Liver (tissue), 9 donors: ENCODE measurements around the gene COL19A1. TPM values are rescaled to one million over a fixed set of nuclear protein-coding genes. Genes with fewer than 3 reads are reported as not detected.

Experiments
- DNase-seq: peaks from one replicate; pipeline ENCODE4 v3.0.0-alpha.2; 2017; ENCODE audit warnings: low spot score
- H3K27ac ChIP-seq, 2 donors: one replicate each; pipeline ENCODE4 v1.7.0; 2013; ENCODE audit warnings: inconsistent platforms in 2 of 2, low read length in 2 of 2, control low read depth in 1 of 2, low read depth in 1 of 2, mild to moderate bottlenecking in 1 of 2
- H3K27me3 ChIP-seq, 4 donors: one replicate each; pipeline versions ENCODE4 v1.6.1 to v1.7.0; 2013; ENCODE audit warnings: low read length in 3 of 4, inconsistent platforms in 1 of 4, mild to moderate bottlenecking in 1 of 4, moderate library complexity in 1 of 4; ENCODE audit not compliant: control insufficient read depth in 4 of 4, insufficient read depth in 4 of 4
- H3K36me3 ChIP-seq, 4 donors: one replicate each; pipeline versions ENCODE4 v1.6.1 to v1.7.0; 2013; ENCODE audit warnings: low read length in 3 of 4, mild to moderate bottlenecking in 3 of 4, low read depth in 1 of 4, moderate library complexity in 1 of 4; ENCODE audit not compliant: control insufficient read depth in 4 of 4, insufficient read depth in 3 of 4
- H3K4me1 ChIP-seq, 4 donors: one replicate each; pipeline versions ENCODE4 v1.6.1 to v1.7.0; 2013; ENCODE audit warnings: low read length in 3 of 4, mild to moderate bottlenecking in 3 of 4, moderate library complexity in 1 of 4; ENCODE audit not compliant: control insufficient read depth in 4 of 4, insufficient read depth in 4 of 4
- H3K4me3 ChIP-seq, 3 donors: one replicate each; pipeline versions ENCODE4 v1.6.1 to v1.7.0; 2013; ENCODE audit warnings: low read length in 3 of 3, control low read depth in 1 of 3, low read depth in 1 of 3, mild to moderate bottlenecking in 1 of 3
- H3K9ac ChIP-seq, 2 donors: one replicate each; pipeline ENCODE4 v1.7.0; 2013; ENCODE audit warnings: low read length in 2 of 2, mild to moderate bottlenecking in 2 of 2, moderate library complexity in 2 of 2, control low read depth in 1 of 2, low read depth in 1 of 2
- H3K9me3 ChIP-seq, 4 donors: one replicate each; pipeline versions ENCODE4 v1.6.1 to v1.7.0; 2013; ENCODE audit warnings: low read length in 3 of 4; ENCODE audit not compliant: control insufficient read depth in 4 of 4
- EGR1 ChIP-seq, 2 donors: IDR thresholded peaks; 2 replicates each; pipeline ENCODE4 v1.6.1; 2016 to 2018; ENCODE audit warnings: antibody characterized with exemption in 2 of 2, low read depth in 2 of 2
- HNF4A ChIP-seq, 2 donors: conservative IDR thresholded peaks; 2 replicates each; pipeline ENCODE4 v1.6.1; 2016; ENCODE audit warnings: antibody characterized with exemption in 2 of 2, mild to moderate bottlenecking in 2 of 2
- HNF4G ChIP-seq: IDR thresholded peaks from 2 replicates; pipeline ENCODE4 v1.6.1; 2016; ENCODE audit warnings: antibody characterized with exemption
- RAD21 ChIP-seq, 2 donors: IDR thresholded peaks; 2 replicates each; pipeline ENCODE4 v1.6.1; 2016; ENCODE audit warnings: antibody characterized with exemption in 2 of 2, mild to moderate bottlenecking in 2 of 2
- RXRA ChIP-seq, 2 donors: IDR thresholded peaks; 2 replicates each; pipeline ENCODE4 v1.6.1; 2017 to 2018; ENCODE audit warnings: antibody characterized with exemption in 2 of 2, mild to moderate bottlenecking in 1 of 2
- SP1 ChIP-seq: IDR thresholded peaks from 2 replicates; pipeline ENCODE4 v1.6.1; 2018; ENCODE audit warnings: antibody characterized with exemption, mild to moderate bottlenecking
- YY1 ChIP-seq: IDR thresholded peaks from 2 replicates; pipeline ENCODE4 v1.6.1; 2016; ENCODE audit warnings: antibody characterized with exemption, mild to moderate bottlenecking
- WGBS: extraction: QIAGEN DNeasy Blood & Tissue Kit; methylation state at CpG from one replicate; pipeline ENCODE4 v1.1.7; 2013; 5-methylcytosine and 5-hydroxymethylcytosine counted together
- polyA plus RNA-seq, 2 donors: library from polyadenylated mRNA; stranded (reverse) in 1 of 2; unstranded in 1 of 2; fragments of 200-250 nt in 1 of 2; fragments of >200 nt in 1 of 2; fragmentation: Nextera tagmentation in 1 of 2; extraction: Ambion mirVana in 1 of 2; gene quantifications; one replicate each; pipeline versions ENCODE4 v1.2.1 to v1.2.3, GENCODE V29; 2013 to 2015
- total RNA-seq, 2 donors: library from RNA; depleted of rRNA; stranded (reverse); fragments of >200 nt; gene quantifications; one replicate each; pipeline ENCODE4 v1.2.3, GENCODE V29; 2014
- TF ChIP-seq, protein P1 (sequence below): IDR thresholded peaks from 2 replicates; pipeline ENCODE4 v1.6.1; 2016; ENCODE audit warnings: antibody characterized with exemption
- TF ChIP-seq, protein P2 (sequence below): IDR thresholded peaks from 2 replicates; pipeline ENCODE4 v1.6.1; 2016; ENCODE audit warnings: antibody characterized with exemption
- donor health status: healthy.
- donor health status: healthy.
- donor health status: healthy.
- donor health status: healthy.
- donor health status: healthy.

Gene COL19A1
- total and polyA plus RNA-seq, 4 donors = 0.25 to 0.51 TPM; not detected in 2

DNA sequence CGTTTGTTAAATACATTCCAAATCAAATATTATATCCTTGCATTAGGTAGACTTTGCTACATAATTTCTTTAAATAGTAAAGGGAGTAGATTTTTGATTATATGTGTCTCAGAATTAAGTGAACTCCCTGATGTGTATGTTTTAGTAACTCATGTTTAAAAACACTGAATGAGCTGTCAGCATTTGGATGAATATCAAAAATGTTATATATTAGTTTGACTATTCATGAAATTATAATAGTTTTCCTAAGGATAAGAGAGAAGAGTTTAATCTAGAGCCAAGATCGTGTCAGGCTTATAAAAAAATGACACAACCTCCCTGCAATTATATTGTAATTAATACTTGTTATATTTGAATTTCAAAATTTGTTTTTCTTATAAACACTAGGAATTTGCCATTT, 195.2 kb downstream of the COL19A1 start:
- Histone ChIP-seq H3K4me3 (no peak overlapping the region), H3K27me3 (peaks cover 0 to 3% (median 0%) of the 10 kb centered on the region in 4 donors), H3K36me3 (no peaks in the 10 kb centered on the region), H3K4me1 (no peaks in the 10 kb centered on the region), H3K27ac (no peak overlapping the region), H3K9me3 (no peaks in the 10 kb centered on the region), H3K9ac (no peak overlapping the region)
- TF ChIP-seq RXRA (IDR thresholded peaks at IDR 0.05) (no peak), HNF4A (conservative IDR thresholded peaks at IDR 0.05) (no peak), SP1 (no peak), EGR1 (IDR thresholded peaks at IDR 0.05; ENCODE audit: low read depth in 2 of 2) (no peak)
- WGBS = 66% methylated on average over 2 of the region's 2 CpGs
- DNase-seq = no peak

DNA sequence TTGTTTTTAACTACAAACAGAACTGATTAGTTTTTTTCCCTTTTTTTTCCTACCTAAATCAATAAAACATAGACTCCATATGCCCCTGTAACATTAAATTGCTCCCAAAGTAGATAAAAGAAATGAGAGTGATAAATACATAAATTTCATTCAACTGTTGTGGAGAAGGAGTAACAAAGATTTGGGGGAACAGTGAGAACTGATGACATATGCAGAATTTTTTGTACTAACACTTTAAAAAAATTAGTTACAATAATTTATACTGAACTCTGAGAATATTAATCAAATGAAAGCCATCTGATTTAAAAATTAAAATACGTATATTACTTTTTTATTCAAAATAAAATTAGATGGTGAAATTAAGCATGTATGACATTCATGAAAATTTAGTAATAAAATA, 195.7 kb downstream of the COL19A1 start:
- Histone ChIP-seq H3K27ac (no peak overlapping the region), H3K4me3 (no peak overlapping the region), H3K9ac (no peak overlapping the region), H3K4me1 (no peaks in the 10 kb centered on the region), H3K9me3 (no peaks in the 10 kb centered on the region), H3K27me3 (peaks cover 0 to 3% (median 0%) of the 10 kb centered on the region in 4 donors), H3K36me3 (no peaks in the 10 kb centered on the region)
- no peak for DNase-seq
- WGBS = 70% methylated on average over 1 of the region's 1 CpG
- TF ChIP-seq, protein P1, sequence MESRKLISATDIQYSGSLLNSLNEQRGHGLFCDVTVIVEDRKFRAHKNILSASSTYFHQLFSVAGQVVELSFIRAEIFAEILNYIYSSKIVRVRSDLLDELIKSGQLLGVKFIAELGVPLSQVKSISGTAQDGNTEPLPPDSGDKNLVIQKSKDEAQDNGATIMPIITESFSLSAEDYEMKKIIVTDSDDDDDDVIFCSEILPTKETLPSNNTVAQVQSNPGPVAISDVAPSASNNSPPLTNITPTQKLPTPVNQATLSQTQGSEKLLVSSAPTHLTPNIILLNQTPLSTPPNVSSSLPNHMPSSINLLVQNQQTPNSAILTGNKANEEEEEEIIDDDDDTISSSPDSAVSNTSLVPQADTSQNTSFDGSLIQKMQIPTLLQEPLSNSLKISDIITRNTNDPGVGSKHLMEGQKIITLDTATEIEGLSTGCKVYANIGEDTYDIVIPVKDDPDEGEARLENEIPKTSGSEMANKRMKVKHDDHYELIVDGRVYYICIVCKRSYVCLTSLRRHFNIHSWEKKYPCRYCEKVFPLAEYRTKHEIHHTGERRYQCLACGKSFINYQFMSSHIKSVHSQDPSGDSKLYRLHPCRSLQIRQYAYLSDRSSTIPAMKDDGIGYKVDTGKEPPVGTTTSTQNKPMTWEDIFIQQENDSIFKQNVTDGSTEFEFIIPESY = no peak
- TF ChIP-seq HNF4G = no peak
- no peak for TF ChIP-seq RAD21 (IDR thresholded peaks at IDR 0.05)
- no peak for TF ChIP-seq EGR1 (IDR thresholded peaks at IDR 0.05; ENCODE audit: low read depth in 2 of 2)
- TF ChIP-seq YY1 = no peak
- no peak for TF ChIP-seq SP1

DNA sequence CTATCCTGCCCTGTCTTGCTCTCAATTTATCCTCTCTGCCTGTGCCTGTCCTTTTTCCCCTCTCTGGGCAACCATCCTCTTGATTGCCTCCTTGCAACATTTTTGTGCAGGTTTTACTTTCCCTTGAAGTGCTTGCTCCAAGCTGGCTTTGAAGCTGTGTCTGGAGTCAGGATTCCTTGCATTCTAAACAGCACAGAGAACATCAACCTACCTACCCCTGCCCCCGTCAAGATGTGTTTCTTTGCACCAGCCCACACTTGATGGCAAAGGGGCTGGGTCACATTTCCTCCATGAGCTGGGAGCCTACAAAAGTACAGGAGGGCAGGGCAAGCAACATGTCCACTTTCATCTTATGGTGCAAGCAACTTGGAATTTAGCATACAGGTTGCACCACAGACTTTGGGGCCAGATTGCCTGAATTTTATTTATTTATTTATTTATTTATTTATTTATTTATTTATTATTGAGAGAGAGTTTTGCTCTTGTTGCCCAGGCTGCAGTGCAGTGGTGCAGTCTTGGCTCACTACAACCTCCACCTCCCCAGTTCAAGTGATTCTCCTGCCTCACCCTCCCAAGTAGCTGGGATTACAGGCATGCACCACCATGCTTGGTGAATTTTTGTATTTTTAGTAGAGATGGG, 206.3 kb downstream of the COL19A1 start:
- no peak overlapping the region for H3K9ac ChIP-seq
- no peak overlapping the region for H3K4me3 ChIP-seq
- no peak overlapping the region for H3K27ac ChIP-seq
- no peaks in the 10 kb centered on the region for H3K4me1 ChIP-seq
- no peaks in the 10 kb centered on the region for H3K27me3 ChIP-seq
- H3K9me3 ChIP-seq = no peaks in the 10 kb centered on the region
- 67% methylated on average over 1 of the region's 1 CpG for WGBS
- no peaks in the 10 kb centered on the region for H3K36me3 ChIP-seq
- DNase-seq = no peak
- TF ChIP-seq, protein P1 = no peak
- TF ChIP-seq, protein P2, sequence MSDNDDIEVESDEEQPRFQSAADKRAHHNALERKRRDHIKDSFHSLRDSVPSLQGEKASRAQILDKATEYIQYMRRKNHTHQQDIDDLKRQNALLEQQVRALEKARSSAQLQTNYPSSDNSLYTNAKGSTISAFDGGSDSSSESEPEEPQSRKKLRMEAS = no peak
